ENCODE results near the gene VAV3.

VAV3 gene

DNA sequence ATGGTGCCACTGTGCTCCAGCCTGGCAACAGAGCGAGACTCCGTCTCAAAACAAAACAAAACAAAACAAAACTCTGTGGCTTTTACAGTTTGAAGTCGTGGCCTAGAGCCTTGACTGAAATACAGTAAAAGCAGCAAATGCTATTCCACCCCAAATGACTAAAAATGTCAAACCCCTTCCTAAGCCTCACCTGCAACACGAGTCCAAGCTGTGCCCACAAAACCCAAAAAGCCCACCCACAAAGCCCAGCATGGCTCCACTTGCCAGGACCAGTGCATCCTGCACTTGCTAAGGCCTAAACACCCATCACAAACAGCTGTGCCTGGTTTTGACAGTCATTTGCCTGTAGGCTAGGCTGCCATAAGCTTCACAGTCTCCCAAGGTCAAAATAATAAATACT is 21.3 kb downstream of the VAV3 start:
- TF ChIP-seq, protein P1, sequence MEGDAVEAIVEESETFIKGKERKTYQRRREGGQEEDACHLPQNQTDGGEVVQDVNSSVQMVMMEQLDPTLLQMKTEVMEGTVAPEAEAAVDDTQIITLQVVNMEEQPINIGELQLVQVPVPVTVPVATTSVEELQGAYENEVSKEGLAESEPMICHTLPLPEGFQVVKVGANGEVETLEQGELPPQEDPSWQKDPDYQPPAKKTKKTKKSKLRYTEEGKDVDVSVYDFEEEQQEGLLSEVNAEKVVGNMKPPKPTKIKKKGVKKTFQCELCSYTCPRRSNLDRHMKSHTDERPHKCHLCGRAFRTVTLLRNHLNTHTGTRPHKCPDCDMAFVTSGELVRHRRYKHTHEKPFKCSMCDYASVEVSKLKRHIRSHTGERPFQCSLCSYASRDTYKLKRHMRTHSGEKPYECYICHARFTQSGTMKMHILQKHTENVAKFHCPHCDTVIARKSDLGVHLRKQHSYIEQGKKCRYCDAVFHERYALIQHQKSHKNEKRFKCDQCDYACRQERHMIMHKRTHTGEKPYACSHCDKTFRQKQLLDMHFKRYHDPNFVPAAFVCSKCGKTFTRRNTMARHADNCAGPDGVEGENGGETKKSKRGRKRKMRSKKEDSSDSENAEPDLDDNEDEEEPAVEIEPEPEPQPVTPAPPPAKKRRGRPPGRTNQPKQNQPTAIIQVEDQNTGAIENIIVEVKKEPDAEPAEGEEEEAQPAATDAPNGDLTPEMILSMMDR (IDR thresholded peaks at IDR 0.05; ENCODE audit: low read depth, low read length) = no peak

DNA sequence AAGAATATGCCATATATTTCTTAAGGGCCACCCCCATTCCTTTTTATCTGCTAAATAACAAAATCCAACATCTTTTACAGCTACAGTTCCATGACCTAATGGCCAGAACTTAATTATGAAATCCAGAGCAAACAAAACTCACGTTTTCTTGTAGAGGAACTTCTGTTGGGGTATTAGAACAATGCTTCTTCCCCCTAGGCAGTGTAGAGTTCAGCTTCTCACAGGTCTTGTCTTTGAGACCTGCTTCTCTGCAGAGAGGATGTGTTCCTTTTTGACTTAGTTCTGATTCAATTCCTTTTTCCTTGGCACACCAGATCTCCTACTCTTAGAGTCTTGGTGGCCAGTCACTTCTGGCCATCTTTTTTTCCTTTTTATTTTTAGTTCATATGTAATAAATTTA is 22.2 kb downstream of the VAV3 start:
- TF ChIP-seq, protein P1 (IDR thresholded peaks at IDR 0.05; ENCODE audit: low read depth, low read length) = no peak
- no peak for DNase-seq (ENCODE audit: extremely low read depth, low read depth)

More for the DNA sequence above, 21.3 kb downstream of the VAV3 start:
- DNase-seq (ENCODE audit: extremely low read depth, low read depth) = no peak

- no peak for DNase-seq (ENCODE audit: extremely low read depth, low read depth)
- TF ChIP-seq, protein P1 (IDR thresholded peaks at IDR 0.05; ENCODE audit: low read depth, low read length) = no peak
These were observed 23.4 kb downstream of the VAV3 start for GRCh38 chr1:107941531-107941930.

DNA sequence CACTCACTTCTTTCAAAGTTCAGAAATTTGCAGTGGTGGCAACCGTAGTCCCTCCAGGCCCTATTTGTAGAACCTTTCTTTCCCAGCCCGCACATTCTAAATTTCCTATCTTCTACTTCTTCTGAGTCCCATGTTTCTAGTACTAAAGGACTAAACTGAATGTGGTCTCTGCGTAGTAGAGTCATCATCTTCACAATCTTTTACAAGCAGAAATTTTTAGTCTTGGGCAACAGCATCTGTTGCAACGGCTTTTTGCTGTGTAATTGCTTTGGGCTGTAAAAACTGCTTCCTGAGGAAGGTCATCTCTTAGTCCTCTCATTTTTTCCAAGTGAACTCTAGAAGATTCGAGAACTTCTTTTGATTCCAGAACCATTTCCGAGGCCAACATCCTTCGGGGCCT is 23.9 kb downstream of the VAV3 start:
- TF ChIP-seq, protein P1 (IDR thresholded peaks at IDR 0.05; ENCODE audit: low read depth, low read length) = no peak
- peak; percentile 34 for DNase-seq (ENCODE audit: extremely low read depth, low read depth)

- TF ChIP-seq, protein P1 (IDR thresholded peaks at IDR 0.05; ENCODE audit: low read depth, low read length) = no peak
- no peak for DNase-seq (ENCODE audit: extremely low read depth, low read depth)
These were observed 24.3 kb downstream of the VAV3 start for GRCh38 chr1:107940701-107941100.

DNA sequence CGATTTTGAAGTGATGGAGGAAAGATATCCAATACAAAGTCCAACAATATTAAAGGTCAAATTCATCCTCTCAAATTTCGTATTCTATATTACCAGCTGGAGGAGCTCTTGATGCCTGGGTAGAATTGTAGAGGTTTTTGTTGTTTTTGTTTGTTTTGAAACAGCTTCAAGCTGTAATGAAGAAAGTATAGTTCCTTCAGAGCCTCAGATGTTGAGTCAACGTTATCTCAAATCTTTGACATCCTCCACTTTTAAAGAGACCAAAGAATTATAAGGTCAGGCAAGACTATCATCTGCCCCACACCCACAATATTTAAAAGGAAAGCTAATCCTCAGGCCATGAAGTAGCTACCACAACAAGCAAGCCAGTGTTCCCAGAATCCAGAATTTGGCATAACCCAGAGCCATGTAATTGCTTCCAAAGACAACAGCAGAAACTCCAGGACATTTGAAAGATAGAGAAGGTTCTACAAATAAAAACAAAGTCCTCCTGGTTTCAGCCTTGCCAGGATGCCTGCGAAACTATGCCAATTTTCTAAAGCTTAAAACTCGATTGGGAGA is 24.9 kb downstream of the VAV3 start:
- TF ChIP-seq, protein P1 (IDR thresholded peaks at IDR 0.05; ENCODE audit: low read depth, low read length) = no peak
- no peak for DNase-seq (ENCODE audit: extremely low read depth, low read depth)

DNA sequence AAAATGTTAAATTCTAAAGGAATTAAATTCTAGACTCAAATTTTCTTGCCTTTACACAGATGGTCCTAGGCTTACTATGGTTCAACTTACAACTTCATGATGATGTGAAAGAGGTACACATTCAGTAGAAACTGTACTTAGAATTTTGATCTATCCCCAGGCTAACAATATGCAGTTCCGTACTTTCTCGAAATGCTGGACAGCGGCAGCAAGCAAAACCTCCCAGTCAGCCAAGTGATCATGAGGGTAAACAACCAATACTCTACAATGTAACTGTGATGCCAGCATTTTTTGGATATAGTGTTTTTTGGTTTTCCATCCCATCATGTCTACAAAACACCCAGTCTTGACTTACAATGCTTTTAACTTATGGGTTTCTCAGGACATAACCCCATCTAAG is 25.7 kb downstream of the VAV3 start:
- no peak for DNase-seq (ENCODE audit: extremely low read depth, low read depth)
- TF ChIP-seq, protein P1 (IDR thresholded peaks at IDR 0.05; ENCODE audit: low read depth, low read length) = no peak
